Endothelial cell of umbilical vein (primary cell): ENCODE measurements around the gene PAIP2.

Experiments
- EZH2 ChIP-seq: IDR thresholded peaks from 2 replicates; pipeline ENCODE4 v1.6.1; 2012; ENCODE audit warnings: borderline replicate concordance, low read depth, mild to moderate bottlenecking, moderate library complexity, low read length, inconsistent platforms; ENCODE audit not compliant: severe bottlenecking
- FOS ChIP-seq: IDR thresholded peaks from 2 replicates; pipeline ENCODE4 v1.6.1; 2011; ENCODE audit warnings: mild to moderate bottlenecking, low read length, moderate library complexity, borderline replicate concordance; ENCODE audit not compliant: insufficient read depth
- GATA2 ChIP-seq: IDR thresholded peaks from 2 replicates; pipeline ENCODE4 v1.7.0; 2011; ENCODE audit warnings: low read depth, mild to moderate bottlenecking, moderate library complexity, mixed read lengths, low read length; ENCODE audit not compliant: insufficient read length, insufficient read depth
- JUN ChIP-seq: IDR thresholded peaks from 2 replicates; pipeline ENCODE4 v1.6.1; 2011; ENCODE audit warnings: borderline replicate concordance, low read depth; ENCODE audit not compliant: insufficient read length, insufficient read depth
- POLR2A ChIP-seq: IDR thresholded peaks from 2 replicates; pipeline ENCODE4 v1.6.1; 2012; ENCODE audit warnings: low read depth, mild to moderate bottlenecking, control low read depth, low read length
- POLR2AphosphoS5 ChIP-seq: IDR thresholded peaks from 2 replicates; pipeline ENCODE4 v1.6.1; 2012; ENCODE audit warnings: low read depth, mild to moderate bottlenecking, control low read depth, low read length, moderate library complexity; ENCODE audit not compliant: insufficient read depth
- TF ChIP-seq, protein P1 (sequence below), 2 donors: IDR thresholded peaks; 1 replicate in 1 of 2; 2 replicates in 1 of 2; pipeline ENCODE4 v1.5.1; 2011; ENCODE audit warnings: low read length in 2 of 2, mild to moderate bottlenecking in 2 of 2, moderate library complexity in 2 of 2, control low read depth in 1 of 2, inconsistent platforms in 1 of 2, low read depth in 1 of 2; ENCODE audit not compliant: insufficient read depth in 1 of 2; ENCODE audit errors: extremely low read depth in 1 of 2
- TF ChIP-seq, protein P2 (sequence below): IDR thresholded peaks from 2 replicates; pipeline ENCODE4 v1.6.1; 2011; ENCODE audit not compliant: insufficient read depth, insufficient read length

DNA sequence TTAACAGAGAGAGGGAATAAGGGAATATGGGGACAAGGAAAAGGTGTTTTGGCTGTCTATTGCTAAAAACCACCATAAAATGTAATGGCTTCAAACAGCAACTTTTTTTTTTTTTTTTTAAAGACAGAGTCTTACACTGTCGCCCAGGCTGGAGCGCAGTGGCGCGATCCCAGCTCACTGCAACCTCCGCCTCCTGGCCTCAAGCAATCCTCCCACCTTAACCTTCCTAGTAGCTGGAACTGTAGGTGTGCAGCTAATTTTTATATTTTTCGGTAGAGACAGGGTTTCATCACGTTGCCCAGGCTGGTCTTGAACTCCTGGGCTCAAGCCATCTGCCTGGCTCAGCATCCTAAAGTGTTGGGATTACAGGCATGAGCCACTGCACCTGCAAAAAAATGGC lies 66.5 kb downstream of the PAIP2 start:
- TF ChIP-seq, protein P1, sequence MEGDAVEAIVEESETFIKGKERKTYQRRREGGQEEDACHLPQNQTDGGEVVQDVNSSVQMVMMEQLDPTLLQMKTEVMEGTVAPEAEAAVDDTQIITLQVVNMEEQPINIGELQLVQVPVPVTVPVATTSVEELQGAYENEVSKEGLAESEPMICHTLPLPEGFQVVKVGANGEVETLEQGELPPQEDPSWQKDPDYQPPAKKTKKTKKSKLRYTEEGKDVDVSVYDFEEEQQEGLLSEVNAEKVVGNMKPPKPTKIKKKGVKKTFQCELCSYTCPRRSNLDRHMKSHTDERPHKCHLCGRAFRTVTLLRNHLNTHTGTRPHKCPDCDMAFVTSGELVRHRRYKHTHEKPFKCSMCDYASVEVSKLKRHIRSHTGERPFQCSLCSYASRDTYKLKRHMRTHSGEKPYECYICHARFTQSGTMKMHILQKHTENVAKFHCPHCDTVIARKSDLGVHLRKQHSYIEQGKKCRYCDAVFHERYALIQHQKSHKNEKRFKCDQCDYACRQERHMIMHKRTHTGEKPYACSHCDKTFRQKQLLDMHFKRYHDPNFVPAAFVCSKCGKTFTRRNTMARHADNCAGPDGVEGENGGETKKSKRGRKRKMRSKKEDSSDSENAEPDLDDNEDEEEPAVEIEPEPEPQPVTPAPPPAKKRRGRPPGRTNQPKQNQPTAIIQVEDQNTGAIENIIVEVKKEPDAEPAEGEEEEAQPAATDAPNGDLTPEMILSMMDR (IDR thresholded peaks at IDR 0.05; ENCODE audit: extremely low read depth in 1 of 2, insufficient read depth in 1 of 2, low read depth in 1 of 2, low read length in 2 of 2) = no peak
- TF ChIP-seq, protein P2, sequence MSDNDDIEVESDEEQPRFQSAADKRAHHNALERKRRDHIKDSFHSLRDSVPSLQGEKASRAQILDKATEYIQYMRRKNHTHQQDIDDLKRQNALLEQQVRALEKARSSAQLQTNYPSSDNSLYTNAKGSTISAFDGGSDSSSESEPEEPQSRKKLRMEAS = no peak
- TF ChIP-seq POLR2A (no peak), FOS (no peak), JUN (no peak), EZH2 (no peak), POLR2AphosphoS5 (no peak), GATA2 (no peak)
